IgD-negative memory B cell (primary cell): ENCODE data around the gene NAGK. TPM values are rescaled to one million over a fixed set of nuclear protein-coding genes. Genes with fewer than 3 reads are reported as not detected.

Experiments
- H3K27ac Mint-ChIP-seq, 3 donors: one replicate each; pipeline ENCODE4 v1.8.0; 2020 to 2022; ENCODE audit warnings: mild to moderate bottlenecking in 3 of 3, mixed read lengths in 3 of 3, moderate library complexity in 1 of 3
- H3K27me3 Mint-ChIP-seq: one replicate; pipeline ENCODE4 v1.8.0; 2021; ENCODE audit warnings: mixed read lengths
- H3K36me3 Mint-ChIP-seq: one replicate; pipeline ENCODE4 v1.8.0; 2020; ENCODE audit warnings: mild to moderate bottlenecking, mixed read lengths
- H3K4me1 Mint-ChIP-seq, 3 donors: one replicate each; pipeline ENCODE4 v1.8.0; 2020 to 2022; ENCODE audit warnings: mixed read lengths in 3 of 3, mild to moderate bottlenecking in 1 of 3
- H3K4me3 Mint-ChIP-seq, 4 donors: one replicate each; pipeline ENCODE4 v1.8.0; 2020 to 2022; ENCODE audit warnings: mild to moderate bottlenecking in 4 of 4, mixed read lengths in 4 of 4, moderate library complexity in 3 of 4
- H3K9me3 Mint-ChIP-seq, 3 donors: one replicate each; pipeline ENCODE4 v1.8.0; 2020 to 2021; ENCODE audit warnings: mixed read lengths in 3 of 3, mild to moderate bottlenecking in 1 of 3
- polyA plus RNA-seq: library from polyadenylated mRNA; unstranded; fragments of 300-500 nt; fragmentation: Illumina TruSeq; gene quantifications from one replicate; pipeline ENCODE4 v1.2.3, GENCODE V29; 2021

NAGK gene
- polyA plus RNA-seq, 1 donor from 2014 or later = 121 TPM

GRCh38 chr2:71121479-71121878 lies 53.0 kb downstream of the NAGK start:
- Mint-ChIP-seq H3K27me3 (no peaks in the 10 kb centered on the region), H3K27ac (no peak overlapping the region), H3K4me3 (no peak overlapping the region), H3K36me3 (peaks cover 3% of the 10 kb centered on the region), H3K4me1 (peaks cover 2 to 5% (median 3%) of the 10 kb centered on the region in 3 donors), H3K9me3 (no peaks in the 10 kb centered on the region)

DNA sequence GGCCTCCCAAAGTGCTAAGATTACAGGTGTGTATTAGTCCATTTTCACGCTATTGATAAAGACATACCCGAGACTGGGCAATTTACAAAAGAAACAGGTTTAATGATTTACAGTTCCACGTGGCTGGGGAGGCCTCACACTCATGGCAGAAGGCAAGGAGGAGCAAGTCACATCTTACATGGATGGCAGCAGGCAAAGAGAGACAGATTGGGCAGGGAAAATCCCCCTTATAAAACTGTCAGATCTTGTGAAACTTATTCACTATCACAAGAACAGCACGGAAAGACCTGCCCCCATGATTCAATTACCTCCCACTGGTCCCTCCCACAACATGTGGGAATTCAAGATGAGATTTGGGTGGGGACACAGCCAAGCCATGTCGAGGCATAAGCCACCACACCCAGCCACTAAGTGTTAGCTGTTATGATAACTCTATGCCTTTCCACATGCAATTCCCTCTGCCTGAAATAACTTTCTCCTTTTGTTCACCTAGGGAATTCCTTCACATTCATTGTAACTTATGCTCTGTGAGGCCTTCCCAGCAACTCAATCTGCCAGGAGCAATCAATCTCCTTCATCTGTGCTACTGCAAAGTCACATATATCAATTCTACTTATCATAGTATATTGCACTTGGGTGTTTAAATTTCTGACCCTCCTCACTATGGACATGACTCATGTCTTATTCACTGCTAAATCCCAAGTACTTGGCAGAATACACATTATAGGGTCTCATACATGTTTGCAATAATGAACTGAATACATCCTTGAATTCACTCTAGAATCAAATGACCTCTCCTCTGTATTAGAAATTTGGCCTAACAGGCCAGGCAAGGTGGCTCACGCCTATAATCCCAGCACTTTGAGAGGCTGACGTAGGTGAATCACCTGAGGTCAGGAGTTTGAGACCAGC lies 54.2 kb downstream of the NAGK start:
- H3K27me3 Mint-ChIP-seq = no peaks in the 10 kb centered on the region
- H3K4me3 Mint-ChIP-seq = no peak overlapping the region
- H3K9me3 Mint-ChIP-seq = no peaks in the 10 kb centered on the region

DNA sequence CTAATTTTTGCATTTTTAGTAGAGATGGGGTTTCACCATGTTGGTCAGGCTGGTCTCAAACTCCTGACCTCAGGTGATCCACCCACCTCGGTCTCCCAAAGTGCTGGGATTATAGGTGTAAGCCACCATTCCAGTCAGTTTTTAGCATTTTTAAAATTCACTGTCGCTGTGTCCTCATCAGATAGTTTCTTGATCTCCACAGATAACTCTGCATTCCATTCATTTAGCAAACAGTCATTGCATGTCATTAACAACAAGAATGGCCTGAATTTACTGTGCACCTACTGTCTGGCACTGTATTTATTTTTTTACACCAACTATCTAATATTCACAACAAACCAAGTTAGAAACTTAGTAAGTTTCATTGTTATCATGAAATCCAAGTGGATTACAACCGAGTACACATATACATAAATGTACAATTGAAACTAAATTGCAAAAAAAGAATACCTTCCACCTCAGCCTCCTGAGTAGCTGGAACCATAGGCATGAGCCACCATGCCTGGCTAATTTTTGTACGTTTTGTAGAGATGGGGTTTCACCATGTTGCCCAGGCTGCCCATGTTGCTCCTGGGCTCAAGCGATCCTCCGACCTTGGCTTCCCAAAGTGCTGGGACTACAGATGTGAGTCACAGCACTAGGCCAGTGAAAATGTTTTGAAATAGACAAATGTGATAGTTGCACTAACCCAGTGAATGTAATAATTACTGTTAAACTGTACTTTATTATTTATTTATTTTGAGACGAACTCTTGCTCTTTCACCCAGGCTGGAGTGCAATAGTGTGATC lies 57.3 kb downstream of the NAGK start:
- Mint-ChIP-seq H3K9me3 (no peaks in the 10 kb centered on the region), H3K4me1 (peaks cover 14 to 16% (median 15%) of the 10 kb centered on the region in 3 donors), H3K27me3 (no peaks in the 10 kb centered on the region), H3K4me3 (peak overlapping the region in 1 of 4 donors; percentile 6), H3K36me3 (no peaks in the 10 kb centered on the region), H3K27ac (peak overlapping the region in 1 of 3 donors; percentile 27)

More for the DNA sequence above, 54.2 kb downstream of the NAGK start:
- peaks cover 3% of the 10 kb centered on the region for H3K36me3 Mint-ChIP-seq
- H3K27ac Mint-ChIP-seq = peak overlapping the region in 2 of 3 donors; percentile 40 to 57
- H3K4me1 Mint-ChIP-seq = peaks cover 4 to 10% (median 6%) of the 10 kb centered on the region in 3 donors

DNA sequence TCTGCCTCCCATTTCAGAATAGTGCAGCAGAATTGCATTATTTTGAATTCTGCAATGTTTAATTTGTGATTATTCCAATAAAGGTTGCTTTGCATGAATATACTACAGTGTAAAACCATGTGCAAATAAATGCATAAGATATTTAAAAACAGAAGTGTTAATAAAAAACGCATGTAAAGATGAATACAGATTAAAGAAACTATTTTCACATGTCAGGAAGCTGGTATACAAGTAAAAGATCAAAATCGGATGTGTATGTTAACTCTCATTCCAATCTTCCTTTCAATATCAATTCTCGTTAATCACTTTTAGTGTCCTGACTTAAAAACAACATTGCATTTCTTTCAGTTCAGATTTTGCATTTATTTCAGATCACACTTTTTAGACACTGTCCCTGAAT lies 58.5 kb downstream of the NAGK start:
- Mint-ChIP-seq H3K27ac (no peak overlapping the region), H3K36me3 (no peaks in the 10 kb centered on the region), H3K4me1 (peaks cover 13 to 15% (median 14%) of the 10 kb centered on the region in 3 donors), H3K9me3 (no peaks in the 10 kb centered on the region), H3K27me3 (no peaks in the 10 kb centered on the region), H3K4me3 (peak overlapping the region in 1 of 4 donors; percentile 28)

Other genes starting within 250 kb of the NAGK start
- not detected for gene CLEC4F, start 248.0 kb upstream of the NAGK start, polyA plus RNA-seq
- not detected for gene CD207, start 232.8 kb upstream of the NAGK start, polyA plus RNA-seq
- gene VAX2, start 168.1 kb upstream of the NAGK start, polyA plus RNA-seq = not detected
- gene ATP6V1B1, start 132.7 kb upstream of the NAGK start, polyA plus RNA-seq = not detected
- not detected for gene ANKRD53, start 90.0 kb upstream of the NAGK start, polyA plus RNA-seq
- gene TEX261, start 73.8 kb upstream of the NAGK start, polyA plus RNA-seq = 24.9 TPM
- gene MCEE, start 61.6 kb downstream of the NAGK start, polyA plus RNA-seq = 25.9 TPM
- 25.2 TPM for gene MPHOSPH10, start 62.0 kb downstream of the NAGK start, polyA plus RNA-seq
- gene PAIP2B, start 158.5 kb downstream of the NAGK start, polyA plus RNA-seq = 3.1 TPM